ENCODE data around the gene WASF3. TPM values are rescaled to one million over a fixed set of nuclear protein-coding genes. Genes with fewer than 3 reads are reported as not detected.

WASF3 gene
- total and polyA plus RNA-seq, 4 donors, result 4.9 to 14.4 (median 8.3) TPM

DNA sequence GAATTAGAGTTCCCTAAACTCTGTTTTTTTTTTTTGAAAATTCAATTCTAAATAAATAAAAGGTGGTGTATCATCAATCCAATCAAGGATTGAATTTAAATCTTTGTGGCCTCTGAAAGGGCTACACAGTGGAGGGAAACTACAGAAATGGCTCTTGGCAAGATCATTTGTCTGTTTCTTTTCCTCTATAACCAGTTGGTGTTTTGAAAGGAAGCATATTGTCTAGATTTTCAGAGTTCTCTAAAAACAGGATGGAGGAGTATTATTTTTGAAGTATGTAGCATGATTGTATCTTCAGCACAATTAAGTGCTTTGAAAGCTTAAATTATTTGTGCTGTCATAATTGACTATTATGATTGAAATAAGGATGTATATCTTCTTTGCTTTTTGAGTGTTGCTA lies 29.8 kb downstream of the WASF3 start:
- Histone ChIP-seq H3K36me3 (ENCODE audit: control insufficient read depth in 4 of 4, insufficient read depth in 4 of 4, low read length in 4 of 4) (no peaks in the 10 kb centered on the region), H3K27me3 (ENCODE audit: control insufficient read depth in 3 of 3, insufficient read depth in 3 of 3, low read length in 2 of 3) (no peaks in the 10 kb centered on the region), H3K9me3 (ENCODE audit: control insufficient read depth in 4 of 4, insufficient read depth in 3 of 4, low read length in 3 of 4) (no peaks in the 10 kb centered on the region), H3K27ac (ENCODE audit: low read depth in 1 of 2, low read length in 1 of 2) (no peak overlapping the region), H3K9ac (ENCODE audit: insufficient read depth in 1 of 2, low read length in 2 of 2) (no peak overlapping the region), H3K4me3 (no peak overlapping the region), H3K4me1 (ENCODE audit: control insufficient read depth in 5 of 5, insufficient read depth in 5 of 5, low read length in 5 of 5) (peaks cover 0 to 9% (median 0%) of the 10 kb centered on the region in 5 donors)
- TF ChIP-seq, protein P1, sequence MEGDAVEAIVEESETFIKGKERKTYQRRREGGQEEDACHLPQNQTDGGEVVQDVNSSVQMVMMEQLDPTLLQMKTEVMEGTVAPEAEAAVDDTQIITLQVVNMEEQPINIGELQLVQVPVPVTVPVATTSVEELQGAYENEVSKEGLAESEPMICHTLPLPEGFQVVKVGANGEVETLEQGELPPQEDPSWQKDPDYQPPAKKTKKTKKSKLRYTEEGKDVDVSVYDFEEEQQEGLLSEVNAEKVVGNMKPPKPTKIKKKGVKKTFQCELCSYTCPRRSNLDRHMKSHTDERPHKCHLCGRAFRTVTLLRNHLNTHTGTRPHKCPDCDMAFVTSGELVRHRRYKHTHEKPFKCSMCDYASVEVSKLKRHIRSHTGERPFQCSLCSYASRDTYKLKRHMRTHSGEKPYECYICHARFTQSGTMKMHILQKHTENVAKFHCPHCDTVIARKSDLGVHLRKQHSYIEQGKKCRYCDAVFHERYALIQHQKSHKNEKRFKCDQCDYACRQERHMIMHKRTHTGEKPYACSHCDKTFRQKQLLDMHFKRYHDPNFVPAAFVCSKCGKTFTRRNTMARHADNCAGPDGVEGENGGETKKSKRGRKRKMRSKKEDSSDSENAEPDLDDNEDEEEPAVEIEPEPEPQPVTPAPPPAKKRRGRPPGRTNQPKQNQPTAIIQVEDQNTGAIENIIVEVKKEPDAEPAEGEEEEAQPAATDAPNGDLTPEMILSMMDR (IDR thresholded peaks at IDR 0.05; ENCODE audit: control extremely low read depth, extremely low read depth), result no peak
- ATAC-seq (ENCODE audit: insufficient read depth, low FRiP score), result no peak
- DNase-seq, result no peak

DNA sequence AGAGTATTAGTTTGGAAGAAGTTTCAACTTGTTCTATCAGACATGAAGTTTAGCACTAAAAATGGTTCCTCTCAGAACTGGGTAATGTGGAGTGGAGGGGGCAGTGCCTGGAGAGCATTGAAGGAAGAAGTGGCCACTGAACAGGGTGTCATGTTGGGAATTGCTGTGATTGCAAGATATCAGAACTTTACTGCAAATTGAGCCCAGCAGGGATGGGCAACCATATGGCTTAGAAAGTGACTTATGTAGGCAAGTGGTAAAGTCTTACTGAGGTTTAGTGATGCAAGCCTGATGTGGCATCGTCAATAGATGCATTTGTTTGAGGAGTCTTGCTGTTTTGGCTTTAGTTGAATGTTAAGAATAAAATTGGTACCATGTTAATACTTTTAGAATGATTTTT lies 31.7 kb downstream of the WASF3 start:
- no peaks in the 10 kb centered on the region for H3K9me3 ChIP-seq (ENCODE audit: control insufficient read depth in 4 of 4, insufficient read depth in 3 of 4, low read length in 3 of 4)
- no peak overlapping the region for H3K9ac ChIP-seq (ENCODE audit: insufficient read depth in 1 of 2, low read length in 2 of 2)
- TF ChIP-seq, protein P1 (IDR thresholded peaks at IDR 0.05; ENCODE audit: control extremely low read depth, extremely low read depth), result no peak
- no peaks in the 10 kb centered on the region for H3K27me3 ChIP-seq (ENCODE audit: control insufficient read depth in 3 of 3, insufficient read depth in 3 of 3, low read length in 2 of 3)
- peaks cover 0 to under 1% (median 0%) of the 10 kb centered on the region in 4 donors for H3K36me3 ChIP-seq (ENCODE audit: control insufficient read depth in 4 of 4, insufficient read depth in 4 of 4, low read length in 4 of 4)
- DNase-seq (no peak), ATAC-seq (ENCODE audit: insufficient read depth, low FRiP score) (no peak)
- no peak overlapping the region for H3K4me3 ChIP-seq
- H3K27ac ChIP-seq (ENCODE audit: low read depth in 1 of 2, low read length in 1 of 2), result no peak overlapping the region
- peaks cover 0 to 9% (median 0%) of the 10 kb centered on the region in 5 donors for H3K4me1 ChIP-seq (ENCODE audit: control insufficient read depth in 5 of 5, insufficient read depth in 5 of 5, low read length in 5 of 5)
- WGBS, 2 donors, result 83 to 87% methylated on average over 1 of the region's 1 CpG

DNA sequence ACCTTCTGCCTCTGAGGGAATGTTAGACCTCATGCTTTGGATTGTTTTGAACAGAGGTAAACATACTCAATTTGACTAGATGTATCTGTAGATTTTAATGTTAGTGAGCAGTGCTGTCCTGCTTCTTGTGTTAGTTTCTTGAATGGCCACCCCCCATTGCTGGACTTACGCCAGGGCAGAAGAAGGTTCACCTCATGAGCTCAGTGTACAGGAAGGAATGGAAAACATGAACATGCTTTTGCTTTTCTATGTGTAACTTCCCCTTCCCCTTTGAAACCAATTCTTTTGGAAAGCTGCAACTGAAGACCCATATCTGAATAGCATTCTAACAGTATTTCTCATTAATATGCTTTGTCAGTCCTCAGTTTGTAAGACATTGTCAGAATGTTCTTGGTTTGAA lies 32.3 kb downstream of the WASF3 start:
- ATAC-seq (ENCODE audit: insufficient read depth, low FRiP score) (no peak), DNase-seq (peak in 1 of 3 donors; percentile 45)
- H3K9me3 ChIP-seq (ENCODE audit: control insufficient read depth in 4 of 4, insufficient read depth in 3 of 4, low read length in 3 of 4), result no peaks in the 10 kb centered on the region
- TF ChIP-seq, protein P1 (IDR thresholded peaks at IDR 0.05; ENCODE audit: control extremely low read depth, extremely low read depth), result no peak
- H3K27ac ChIP-seq (ENCODE audit: low read depth in 1 of 2, low read length in 1 of 2), result no peak overlapping the region
- peaks cover 0 to 9% (median 0%) of the 10 kb centered on the region in 5 donors for H3K4me1 ChIP-seq (ENCODE audit: control insufficient read depth in 5 of 5, insufficient read depth in 5 of 5, low read length in 5 of 5)
- H3K4me3 ChIP-seq, result no peak overlapping the region
- H3K9ac ChIP-seq (ENCODE audit: insufficient read depth in 1 of 2, low read length in 2 of 2), result no peak overlapping the region
- H3K36me3 ChIP-seq (ENCODE audit: control insufficient read depth in 4 of 4, insufficient read depth in 4 of 4, low read length in 4 of 4), result peaks cover 0 to 2% (median 0%) of the 10 kb centered on the region in 4 donors
- WGBS, 2 donors, result 50 to 56% methylated on average over 1 of the region's 1 CpG
- H3K27me3 ChIP-seq (ENCODE audit: control insufficient read depth in 3 of 3, insufficient read depth in 3 of 3, low read length in 2 of 3), result no peaks in the 10 kb centered on the region

DNA sequence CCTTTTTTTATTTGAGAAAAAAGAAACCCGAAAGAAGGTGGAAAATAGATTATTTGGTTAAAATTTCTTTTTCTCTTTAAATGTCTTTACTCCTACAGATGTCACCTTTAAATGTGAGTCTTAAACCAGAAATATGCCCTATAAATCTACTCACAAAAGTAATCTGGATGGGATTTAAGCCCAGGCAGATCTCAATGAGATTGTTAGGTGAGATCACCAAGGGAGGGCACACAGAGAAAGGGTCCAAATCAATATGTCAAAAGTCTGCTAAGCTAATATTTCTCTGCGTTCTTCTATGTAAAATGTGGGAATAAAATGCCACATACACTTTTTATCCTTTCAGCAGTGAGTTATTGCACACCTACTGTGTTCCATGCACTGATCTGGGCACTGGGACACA lies 32.9 kb downstream of the WASF3 start:
- WGBS, 2 donors, result 88 to 92% methylated on average over 2 of the region's 2 CpGs
- Histone ChIP-seq H3K27me3 (ENCODE audit: control insufficient read depth in 3 of 3, insufficient read depth in 3 of 3, low read length in 2 of 3) (no peaks in the 10 kb centered on the region), H3K27ac (ENCODE audit: low read depth in 1 of 2, low read length in 1 of 2) (no peak overlapping the region), H3K9me3 (ENCODE audit: control insufficient read depth in 4 of 4, insufficient read depth in 3 of 4, low read length in 3 of 4) (no peaks in the 10 kb centered on the region), H3K4me3 (no peak overlapping the region), H3K4me1 (ENCODE audit: control insufficient read depth in 5 of 5, insufficient read depth in 5 of 5, low read length in 5 of 5) (peaks cover 0 to 9% (median 0%) of the 10 kb centered on the region in 5 donors), H3K36me3 (ENCODE audit: control insufficient read depth in 4 of 4, insufficient read depth in 4 of 4, low read length in 4 of 4) (peaks cover 0 to 2% (median 0%) of the 10 kb centered on the region in 4 donors), H3K9ac (ENCODE audit: insufficient read depth in 1 of 2, low read length in 2 of 2) (no peak overlapping the region)
- TF ChIP-seq, protein P1 (IDR thresholded peaks at IDR 0.05; ENCODE audit: control extremely low read depth, extremely low read depth), result no peak
- DNase-seq (no peak), ATAC-seq (ENCODE audit: insufficient read depth, low FRiP score) (no peak)

Measured in lung (tissue), 12 donors.